Activated CD4-positive, alpha-beta T cell treated with anti-CD3 and anti-CD28 coated beads for 4 hours (primary cell): ENCODE data around the gene SUCLG2.

ENCODE experiments used
- DNase-seq, 2 donors: peaks; one replicate each; pipeline ENCODE4 v3.0.0-alpha.2; 2020

SUCLG2 gene

DNA sequence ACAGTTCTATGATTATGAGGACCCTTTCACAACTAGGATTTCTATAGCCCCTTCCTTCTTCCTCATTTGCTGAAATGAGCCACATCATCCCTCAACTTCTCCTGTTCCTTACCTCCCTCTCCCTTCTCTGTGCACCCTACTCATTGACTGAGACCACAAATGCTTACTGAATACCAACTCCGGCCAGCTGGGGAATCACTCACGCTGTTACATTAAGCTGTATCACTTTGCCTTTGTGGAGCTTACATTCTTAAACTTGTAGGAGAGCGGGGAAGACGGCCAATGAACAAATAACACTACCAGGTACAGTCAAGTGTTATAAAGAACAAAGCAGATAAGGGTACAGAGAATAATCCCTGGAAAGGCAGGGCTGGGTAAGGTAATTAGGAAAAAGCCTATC is 5.7 kb downstream of the SUCLG2 start:
- DNase-seq, result no peak

DNA sequence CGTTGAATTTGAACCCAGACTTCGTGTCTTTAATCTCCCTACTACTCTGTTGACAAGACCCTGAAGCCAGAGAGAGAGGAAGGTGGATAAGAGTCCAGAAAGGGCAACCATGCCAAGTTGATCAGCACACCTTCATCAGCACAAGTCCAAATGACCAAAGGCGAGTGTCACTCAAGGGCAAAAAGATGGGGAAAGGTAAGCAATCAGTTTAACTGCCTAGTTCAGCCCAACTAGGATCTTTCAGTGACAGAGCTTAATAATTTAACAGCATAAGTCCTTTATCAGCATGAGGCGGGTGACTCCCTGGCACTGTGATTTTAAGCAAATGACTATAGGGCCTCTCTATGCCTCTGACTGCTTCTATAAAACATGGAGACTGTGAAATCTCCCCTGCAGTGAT is 6.2 kb downstream of the SUCLG2 start:
- DNase-seq, result no peak

DNA sequence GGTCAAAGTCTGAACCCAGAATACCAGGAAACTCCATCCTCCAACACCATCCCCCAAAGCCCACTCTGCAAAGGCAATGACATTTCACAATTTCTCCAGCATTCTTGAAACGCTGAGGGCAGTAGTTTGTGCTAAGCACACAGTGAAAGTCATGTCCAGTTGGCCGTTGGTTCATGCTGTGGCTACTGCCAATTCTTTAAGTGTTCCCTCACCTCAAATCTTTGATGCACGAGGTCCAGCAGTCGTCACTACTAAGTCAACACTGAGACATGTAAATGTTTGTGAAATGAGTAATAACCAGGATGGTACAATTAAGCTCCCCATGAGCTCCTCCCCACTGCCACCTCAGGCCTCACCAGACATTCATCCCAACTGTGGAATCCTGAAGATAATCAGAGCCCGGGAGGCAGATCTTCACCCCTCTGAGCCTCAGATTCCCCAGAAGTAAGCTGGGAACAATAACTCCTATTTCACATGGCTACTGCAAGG is 7.0 kb downstream of the SUCLG2 start:
- DNase-seq, result no peak

DNA sequence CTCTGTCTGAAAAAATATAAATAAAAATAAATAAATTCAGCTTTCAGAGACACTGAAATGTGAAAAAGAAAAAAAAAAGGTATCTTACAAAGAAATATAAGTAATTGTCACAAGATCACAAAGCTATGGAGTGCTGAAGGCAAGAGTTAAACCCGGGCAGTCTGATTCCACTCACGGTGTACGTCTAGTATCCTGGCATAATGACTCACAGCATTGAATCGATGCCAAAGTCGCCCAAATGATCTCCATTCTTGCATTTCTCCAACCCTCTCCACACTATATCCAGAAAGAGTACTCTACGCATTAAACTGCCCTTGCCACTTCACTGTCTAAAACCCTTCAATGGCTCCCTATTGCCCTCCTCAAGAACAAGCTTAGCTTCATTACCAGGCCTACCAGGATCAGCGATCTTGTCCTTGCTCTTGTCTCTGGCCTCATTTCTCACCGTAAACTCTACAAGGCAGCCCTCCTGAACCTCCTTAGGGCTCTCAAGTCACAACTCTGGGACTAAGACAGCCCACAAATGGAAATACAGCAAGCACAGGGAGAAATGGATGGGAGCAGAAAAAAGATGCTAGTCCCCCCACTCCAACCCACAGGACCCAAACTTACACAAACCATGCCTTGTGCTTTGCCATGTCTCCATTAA is 7.7 kb downstream of the SUCLG2 start:
- no peak for DNase-seq

DNA sequence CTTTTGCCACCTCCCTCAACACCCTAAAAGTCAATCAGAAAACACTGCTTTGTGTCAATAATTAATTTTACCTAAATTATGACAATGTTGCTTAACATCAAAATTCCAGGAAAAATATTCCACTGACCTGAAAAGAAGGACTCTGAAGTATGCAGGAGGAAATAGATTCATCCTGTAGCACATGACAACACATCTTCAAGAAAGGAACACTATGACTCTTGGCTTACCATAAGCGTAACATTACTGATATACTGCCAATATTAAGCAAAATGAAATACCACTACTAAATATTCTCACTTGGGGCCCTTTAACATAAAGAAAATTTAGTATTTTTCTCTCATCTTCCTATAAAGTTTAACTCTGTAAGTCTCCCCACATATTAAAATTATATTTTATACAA is 9.6 kb downstream of the SUCLG2 start:
- DNase-seq, result no peak

DNA sequence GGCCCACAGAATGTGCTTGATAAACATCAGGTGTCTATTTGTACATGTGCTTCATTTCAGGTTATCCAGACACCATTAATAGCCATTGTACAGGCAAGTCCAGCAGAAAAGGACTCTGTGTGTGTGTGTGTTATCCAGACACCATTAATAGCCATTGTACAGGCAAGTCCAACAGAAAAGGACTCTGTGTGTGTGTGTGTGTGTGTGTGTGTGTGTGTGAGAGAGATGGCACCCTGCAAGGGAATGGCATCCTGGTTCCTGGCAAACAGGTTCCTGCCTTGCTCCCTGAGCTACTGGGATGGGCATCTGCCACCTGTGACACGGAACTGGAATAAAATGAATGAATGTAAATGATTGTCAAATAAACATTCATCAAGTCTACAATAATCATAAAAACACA is 11.7 kb downstream of the SUCLG2 start:
- DNase-seq, result no peak

DNA sequence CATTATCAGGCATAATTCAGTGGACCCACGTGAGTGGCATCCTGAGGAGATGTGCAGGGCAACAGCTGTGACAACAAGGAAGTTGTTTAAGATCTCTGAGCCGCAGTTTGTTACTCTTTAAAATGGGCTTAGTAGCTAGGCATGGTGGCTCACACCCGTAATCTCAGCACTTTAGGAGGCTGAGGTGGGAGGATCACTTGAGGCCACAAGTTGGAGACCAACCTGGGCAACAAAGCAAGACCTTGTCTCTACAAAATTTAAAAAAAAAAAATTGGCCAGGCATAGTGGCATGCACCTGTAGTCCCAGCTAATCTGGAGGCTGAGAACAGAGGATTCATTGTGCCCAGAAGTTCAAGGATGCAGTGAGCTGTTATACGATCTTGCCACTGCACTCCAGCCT is 12.2 kb downstream of the SUCLG2 start:
- no peak for DNase-seq

DNA sequence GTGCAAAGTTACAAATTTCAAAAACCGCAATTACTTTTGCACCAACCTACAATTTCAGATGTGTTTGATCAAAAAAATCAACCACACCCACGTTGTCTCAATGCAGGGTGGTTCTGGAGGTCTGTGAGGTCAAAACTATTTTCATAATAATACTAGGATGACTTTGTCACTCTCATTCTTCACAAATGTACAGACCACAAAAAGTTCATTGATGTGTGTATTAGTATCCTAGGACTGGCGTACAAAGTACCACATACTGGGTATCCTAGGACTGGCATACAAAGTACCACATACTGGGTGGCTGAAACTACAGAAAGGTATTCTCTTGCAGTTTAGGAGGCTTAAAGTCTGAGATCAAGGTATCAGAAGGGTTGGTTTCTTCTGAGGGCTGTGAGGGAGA is 13.0 kb downstream of the SUCLG2 start:
- no peak for DNase-seq

DNA sequence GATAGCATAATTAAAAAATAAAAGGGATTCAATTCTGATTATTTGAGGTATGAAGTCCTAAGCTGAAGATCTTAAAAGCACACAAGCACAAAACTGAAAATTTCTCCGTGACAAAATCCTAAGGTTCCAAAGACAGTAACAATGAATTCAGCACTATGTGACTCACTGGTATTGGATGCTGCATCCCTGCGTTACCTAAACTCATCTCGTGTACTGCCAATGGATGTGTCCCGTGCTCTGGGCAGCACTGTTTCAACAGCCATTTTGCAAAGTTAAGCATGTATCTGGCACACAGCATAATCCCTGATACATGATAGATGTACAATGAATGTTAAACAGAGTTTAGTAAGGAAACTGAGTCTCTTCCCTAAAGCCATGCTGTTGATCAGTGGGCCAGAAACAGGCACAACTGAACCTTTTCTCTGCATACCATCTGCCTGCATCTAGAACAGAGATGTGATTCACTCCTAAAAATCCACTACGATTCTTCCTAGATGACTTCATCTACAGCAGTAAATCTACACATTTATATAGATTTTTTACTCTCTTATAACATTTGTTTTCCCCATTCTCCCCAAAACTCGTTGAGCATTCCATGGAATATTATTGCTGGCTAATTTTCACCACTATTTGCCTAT is 14.3 kb downstream of the SUCLG2 start:
- DNase-seq, result no peak

DNA sequence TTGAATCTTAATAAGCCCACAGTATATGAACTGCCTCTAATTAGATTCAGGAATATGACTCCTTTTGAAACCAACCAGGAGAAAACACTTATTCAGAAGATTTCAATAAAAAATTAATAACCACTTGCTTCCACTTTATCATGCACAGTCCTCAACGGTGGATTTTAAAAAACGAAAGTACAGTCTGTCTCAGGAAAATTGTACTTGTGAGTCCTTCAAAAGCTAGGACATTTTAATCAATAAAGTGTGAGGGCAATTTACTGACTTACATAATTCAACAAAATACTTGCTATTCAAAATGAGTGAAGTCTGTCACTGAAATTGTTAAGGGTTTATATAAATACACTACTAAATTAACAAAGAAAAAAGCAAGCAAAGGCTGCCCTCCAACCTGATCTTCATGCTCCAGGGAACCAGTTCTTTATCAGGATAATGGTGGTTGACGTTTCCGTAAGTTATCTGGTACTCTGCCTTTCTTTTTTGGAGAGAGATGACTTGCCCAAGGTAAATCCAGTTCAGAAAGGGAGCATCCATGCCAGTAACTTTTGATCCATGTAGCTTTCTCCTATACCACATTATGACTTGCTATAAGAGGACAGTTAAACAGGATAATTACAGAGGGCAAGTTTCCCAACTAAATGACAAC is 17.0 kb downstream of the SUCLG2 start:
- DNase-seq, result no peak

DNA sequence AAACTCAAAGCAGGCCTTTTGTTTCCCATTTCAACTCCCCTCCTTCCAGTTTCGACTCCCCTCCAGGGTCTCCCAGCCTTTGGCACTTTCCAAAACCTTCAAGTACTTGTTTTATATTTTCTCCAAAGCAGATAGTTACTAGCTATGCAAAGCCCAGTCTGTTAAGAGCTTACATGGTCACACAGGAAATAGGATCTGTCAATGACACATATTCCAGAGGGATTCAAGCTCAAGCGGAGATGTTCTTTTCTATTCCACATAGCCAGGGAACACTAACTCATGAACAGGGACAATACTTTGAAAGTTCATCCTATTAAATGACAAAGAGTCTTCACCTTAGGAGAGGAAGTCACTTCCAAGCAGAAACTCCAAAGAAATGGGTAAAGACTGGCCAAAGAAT is 18.6 kb downstream of the SUCLG2 start:
- no peak for DNase-seq

DNA sequence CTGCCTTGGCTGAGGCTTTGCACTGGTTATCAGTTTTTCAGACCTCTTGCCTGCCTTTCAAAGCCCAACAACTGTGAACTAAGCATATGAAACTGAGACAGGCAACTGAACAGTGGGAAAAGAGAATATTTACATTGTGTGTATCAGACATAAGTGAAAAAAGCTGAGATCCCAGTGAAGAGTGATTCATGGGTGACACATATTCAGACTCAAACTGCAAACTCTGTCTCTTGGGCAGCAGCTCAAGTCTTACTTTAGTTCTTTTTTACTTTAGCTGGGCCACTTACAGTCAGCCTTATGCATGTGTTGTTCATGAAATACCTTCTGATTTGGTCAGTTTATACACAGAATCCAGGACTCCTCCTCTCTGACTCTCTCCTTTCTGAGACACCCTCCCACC is 19.2 kb downstream of the SUCLG2 start:
- DNase-seq, result no peak

DNA sequence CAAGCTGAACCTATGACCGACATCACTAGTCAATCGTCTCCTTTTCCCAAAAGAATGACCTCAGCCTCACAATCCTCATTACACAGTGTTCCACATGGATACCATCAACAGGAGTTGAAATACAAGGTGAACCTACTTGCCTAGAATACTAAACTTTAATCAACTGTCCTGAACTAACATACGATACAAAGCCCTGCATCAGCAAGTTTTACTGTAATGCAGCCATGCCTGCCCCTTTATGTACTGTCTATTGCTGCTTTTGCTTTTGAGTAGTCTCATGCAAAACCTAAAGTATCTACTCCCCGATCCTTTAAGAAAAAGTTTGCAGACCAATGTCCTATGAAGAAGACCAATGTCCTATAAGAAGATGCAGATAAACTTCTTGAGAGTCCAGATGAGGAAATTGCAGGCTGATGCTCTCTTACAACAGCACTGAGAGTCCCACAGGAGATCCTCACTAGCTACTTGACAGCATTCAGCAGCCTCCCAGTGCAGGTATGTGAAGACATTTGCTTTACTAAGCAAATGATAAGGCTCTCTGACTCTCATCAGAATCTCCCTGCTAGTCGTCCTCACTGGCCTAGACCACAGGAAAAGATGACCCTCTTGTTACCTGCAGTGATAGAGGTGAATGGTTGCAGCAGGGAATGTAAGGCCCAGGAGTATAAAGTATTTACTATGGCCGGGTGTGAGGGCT is 23.6 kb downstream of the SUCLG2 start:
- DNase-seq, result no peak

DNA sequence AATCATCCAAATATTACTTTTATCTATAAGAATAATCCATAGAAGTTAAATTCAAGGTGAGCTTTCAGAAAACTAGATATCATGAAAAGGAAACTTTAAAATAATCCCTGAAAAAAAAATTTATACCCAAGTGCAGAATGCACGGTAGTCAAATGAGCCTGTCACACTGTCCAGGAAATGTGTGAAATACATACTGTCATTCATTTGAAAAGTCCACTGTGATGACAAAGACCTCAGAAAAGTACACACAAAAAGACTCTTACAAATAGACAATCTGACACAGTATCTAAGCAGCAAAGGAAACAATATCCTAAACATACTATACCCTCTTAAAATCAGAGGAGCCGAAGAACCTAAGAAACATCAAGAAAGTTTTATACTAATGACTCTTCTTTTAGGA is 29.7 kb downstream of the SUCLG2 start:
- DNase-seq, result no peak

DNA sequence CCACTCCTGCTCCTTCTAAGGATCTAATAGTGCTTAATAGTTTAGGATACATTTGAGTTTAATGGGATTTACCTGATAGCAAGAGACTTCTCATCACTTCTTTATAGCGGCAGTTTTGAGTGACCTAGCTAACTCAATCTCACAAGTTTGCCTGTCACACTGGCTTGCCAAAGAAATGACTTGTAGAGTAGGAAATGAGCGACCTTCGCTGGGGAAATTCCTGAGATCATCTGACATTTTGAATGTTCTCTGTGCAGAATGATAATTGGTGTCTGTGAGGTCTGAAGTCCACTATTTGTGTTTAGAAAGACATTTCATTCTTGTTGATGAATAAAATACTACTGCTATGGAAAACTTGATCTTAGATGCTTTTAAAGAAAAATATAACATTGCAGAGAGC is 30.3 kb downstream of the SUCLG2 start:
- DNase-seq, result no peak

DNA sequence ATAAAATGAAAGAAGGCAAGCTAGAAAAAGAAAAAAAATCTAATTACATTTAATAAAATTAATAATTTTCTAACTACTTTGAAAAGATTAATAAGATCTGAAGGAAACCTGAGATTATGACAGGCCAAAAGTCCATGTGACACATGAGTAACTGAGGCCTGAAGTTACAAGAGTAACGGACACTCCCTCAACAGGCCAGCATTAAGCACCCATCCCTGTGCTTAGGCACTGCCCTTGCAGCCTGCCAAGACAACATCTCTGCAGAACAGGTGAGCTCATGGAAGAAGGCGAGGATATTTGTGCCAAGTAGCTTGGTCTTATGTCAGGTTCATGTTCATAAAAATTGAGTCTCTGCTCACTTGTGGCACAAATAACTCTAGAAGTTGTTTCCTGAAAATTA is 31.8 kb downstream of the SUCLG2 start:
- DNase-seq, result no peak

DNA sequence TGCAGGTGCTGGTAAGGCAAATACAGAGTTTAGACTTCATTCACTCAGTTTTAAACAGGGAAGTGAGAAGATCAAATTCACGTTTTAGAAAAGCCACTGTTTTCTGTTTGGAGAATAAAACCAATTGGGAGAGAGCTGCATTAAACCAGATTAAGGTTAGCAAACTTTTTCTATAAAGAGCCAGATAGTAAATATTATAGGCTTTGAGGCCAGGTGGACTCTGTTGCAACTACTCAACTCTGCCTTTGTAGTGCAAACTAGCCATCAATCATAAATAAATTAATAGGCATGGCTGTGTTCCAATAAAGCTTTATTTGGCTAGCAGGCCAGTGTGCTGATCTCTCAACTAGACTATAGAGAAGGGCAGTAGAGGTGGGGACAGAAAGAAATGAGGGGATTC is 33.5 kb downstream of the SUCLG2 start:
- no peak for DNase-seq

DNA sequence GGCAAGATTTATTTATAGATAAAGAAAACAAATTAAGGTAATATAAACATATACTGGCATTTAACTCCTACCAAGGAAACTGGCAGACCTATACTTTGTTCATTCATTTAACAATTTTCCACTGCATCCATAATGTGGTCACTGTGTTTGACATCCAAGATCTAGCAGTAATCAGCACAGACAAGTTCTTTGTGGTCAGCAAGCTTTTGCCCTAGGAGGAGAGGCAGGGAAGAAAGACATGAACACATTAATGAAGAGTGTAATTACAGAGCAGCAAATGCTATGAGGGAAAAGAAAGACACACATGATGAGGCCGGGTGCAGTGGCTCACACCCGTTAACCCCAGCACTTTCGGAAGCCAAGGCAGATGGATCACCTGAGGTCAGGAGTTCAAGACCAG is 34.4 kb downstream of the SUCLG2 start:
- no peak for DNase-seq

DNA sequence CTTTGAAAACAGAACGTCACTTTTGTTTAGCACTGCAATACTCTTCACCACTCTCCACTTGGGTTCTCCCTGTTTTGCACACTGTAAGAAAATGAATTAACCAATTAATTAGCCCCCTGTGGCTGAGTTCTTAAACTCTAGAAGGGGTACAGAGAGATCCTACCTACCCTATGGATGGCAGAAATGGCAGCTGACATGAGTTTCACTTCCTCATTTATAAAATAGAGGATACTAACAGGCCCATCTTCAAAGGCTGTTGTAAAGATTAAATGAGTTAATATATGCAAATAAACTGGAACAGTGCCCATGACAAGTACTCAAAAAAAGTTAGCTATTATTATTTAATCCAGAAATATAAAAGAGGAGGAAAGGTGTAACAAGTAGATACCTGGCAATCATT is 36.9 kb downstream of the SUCLG2 start:
- DNase-seq, result no peak

DNA sequence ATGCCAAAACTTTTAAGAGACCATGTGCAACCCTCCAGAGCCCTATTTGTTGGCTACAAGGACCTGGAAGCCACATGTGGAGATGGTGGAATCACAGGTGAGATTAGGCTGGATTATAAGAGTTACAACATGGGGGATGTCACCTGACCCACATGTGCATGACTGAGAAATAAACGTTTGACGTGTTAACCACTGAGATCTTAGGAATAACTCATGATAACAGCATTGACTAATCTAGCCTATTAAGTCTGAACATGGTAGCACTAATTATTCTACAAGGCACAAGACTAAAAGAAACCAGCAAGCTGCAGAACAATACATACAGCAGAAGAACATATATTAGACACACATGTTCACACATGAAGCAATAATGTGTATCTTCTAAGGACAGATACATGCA is 38.4 kb downstream of the SUCLG2 start:
- no peak for DNase-seq

DNA sequence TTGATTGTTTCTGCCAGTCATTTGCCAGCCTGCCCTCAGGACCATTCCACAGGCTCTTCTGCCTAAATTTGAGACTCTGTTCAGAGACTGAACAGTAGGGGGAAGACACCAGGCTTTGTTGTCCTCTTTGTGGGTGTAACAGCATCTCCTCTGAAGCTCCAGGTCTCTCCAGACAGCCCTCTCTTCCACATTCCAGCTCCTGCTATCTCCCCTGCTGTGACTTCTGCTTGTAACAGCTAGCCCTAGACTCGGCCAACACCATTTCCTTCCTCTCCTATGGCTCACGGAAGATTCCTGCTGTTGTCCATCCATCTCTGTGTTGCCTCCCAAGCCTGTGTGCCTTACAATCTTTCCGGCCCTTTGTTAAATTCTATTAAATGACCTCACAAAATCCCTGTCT is 40.2 kb downstream of the SUCLG2 start:
- no peak for DNase-seq

DNA sequence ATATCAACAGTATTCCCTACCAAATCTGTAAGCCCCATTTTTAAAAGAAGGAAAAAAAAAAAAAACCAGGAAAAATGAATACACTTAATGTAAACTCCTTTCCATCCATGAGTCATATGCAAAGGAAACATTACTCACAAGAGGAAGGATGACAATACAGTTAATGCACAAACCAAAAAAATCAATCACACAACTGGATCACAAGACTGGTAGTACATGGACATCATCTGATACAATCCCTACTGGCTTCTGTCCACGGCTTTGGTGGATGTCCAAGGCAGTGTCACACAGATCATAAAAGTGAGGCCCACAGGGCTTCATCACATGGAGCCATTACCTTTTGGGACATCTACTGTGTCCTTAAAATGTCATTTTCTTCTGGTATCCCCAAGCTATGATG is 44.0 kb downstream of the SUCLG2 start:
- no peak for DNase-seq

DNA sequence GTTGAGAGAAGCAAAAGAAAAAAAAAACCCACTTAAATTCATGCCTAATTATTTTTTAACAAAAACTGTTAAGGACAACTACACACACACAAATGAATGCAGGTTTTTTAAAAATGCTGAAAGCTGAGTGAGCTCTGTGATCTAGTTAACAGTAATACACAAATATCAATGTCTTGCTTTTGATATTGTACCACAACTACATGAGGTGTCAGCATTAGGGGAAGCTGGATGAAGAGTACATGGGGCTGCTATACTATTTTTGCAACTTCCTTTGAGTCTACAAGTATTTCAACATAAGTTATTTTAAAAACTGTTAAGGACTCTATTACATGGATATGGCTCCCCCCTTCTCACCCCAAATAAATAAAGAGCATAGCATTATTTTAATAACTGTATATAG is 44.7 kb downstream of the SUCLG2 start:
- DNase-seq, result no peak

DNA sequence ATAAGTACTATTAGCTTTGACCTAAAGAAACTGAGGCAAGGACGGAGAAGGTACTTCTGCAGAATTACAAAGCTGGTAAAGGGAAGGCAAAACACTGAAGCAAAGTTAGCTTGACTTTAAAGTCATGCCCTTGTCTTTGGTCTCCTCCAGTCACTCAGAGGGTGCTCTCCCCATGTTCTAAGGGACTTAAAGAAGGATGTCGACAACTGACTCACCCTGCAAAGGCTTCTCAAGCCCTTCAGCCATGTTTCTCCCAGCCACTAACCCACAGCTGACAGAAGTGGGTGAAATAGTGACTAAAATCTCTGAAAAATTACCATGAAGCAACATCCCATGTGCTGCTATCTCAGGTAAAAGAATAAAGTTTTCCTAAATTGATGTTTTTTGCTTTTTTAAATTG is 46.4 kb downstream of the SUCLG2 start:
- no peak for DNase-seq
